A549 (cell line): Measurements from ENCODE around the gene FAH.

ENCODE experiments used
- POLR2A ChIP-seq: IDR thresholded peaks from 2 replicates; pipeline ENCODE4 v1.6.1; 2012; ENCODE audit warnings: mild to moderate bottlenecking, low read length
- RARB ChIP-seq: fragments of 250-450 bp; sonication (Bioruptor Pico); IDR thresholded peaks from 2 replicates; pipeline ENCODE4 v1.8.0; 2021; ENCODE audit warnings: mild to moderate bottlenecking, moderate library complexity
- TF ChIP-seq, protein P1 (sequence below): fragments of >200 bp; sonication (Bioruptor Twin); formaldehyde crosslinking; IDR thresholded peaks from 3 replicates; pipeline ENCODE4 v1.5.1; 2016

- TF ChIP-seq, protein P1, sequence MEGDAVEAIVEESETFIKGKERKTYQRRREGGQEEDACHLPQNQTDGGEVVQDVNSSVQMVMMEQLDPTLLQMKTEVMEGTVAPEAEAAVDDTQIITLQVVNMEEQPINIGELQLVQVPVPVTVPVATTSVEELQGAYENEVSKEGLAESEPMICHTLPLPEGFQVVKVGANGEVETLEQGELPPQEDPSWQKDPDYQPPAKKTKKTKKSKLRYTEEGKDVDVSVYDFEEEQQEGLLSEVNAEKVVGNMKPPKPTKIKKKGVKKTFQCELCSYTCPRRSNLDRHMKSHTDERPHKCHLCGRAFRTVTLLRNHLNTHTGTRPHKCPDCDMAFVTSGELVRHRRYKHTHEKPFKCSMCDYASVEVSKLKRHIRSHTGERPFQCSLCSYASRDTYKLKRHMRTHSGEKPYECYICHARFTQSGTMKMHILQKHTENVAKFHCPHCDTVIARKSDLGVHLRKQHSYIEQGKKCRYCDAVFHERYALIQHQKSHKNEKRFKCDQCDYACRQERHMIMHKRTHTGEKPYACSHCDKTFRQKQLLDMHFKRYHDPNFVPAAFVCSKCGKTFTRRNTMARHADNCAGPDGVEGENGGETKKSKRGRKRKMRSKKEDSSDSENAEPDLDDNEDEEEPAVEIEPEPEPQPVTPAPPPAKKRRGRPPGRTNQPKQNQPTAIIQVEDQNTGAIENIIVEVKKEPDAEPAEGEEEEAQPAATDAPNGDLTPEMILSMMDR = no peak
- no peak for TF ChIP-seq RARB
- TF ChIP-seq POLR2A = no peak
Observed at GRCh38 chr15:80115021-80115420, 37.8 kb upstream of the FAH start.
